ENCODE data around the gene CHIC1.

GRCh38 chrX:73562984-73563737 lies at the start of gene CHIC1:
- no peak for TF ChIP-seq EZH2 (IDR thresholded peaks at IDR 0.05; ENCODE audit: low read length, unreplicated experiment)
- TF ChIP-seq, protein P1, sequence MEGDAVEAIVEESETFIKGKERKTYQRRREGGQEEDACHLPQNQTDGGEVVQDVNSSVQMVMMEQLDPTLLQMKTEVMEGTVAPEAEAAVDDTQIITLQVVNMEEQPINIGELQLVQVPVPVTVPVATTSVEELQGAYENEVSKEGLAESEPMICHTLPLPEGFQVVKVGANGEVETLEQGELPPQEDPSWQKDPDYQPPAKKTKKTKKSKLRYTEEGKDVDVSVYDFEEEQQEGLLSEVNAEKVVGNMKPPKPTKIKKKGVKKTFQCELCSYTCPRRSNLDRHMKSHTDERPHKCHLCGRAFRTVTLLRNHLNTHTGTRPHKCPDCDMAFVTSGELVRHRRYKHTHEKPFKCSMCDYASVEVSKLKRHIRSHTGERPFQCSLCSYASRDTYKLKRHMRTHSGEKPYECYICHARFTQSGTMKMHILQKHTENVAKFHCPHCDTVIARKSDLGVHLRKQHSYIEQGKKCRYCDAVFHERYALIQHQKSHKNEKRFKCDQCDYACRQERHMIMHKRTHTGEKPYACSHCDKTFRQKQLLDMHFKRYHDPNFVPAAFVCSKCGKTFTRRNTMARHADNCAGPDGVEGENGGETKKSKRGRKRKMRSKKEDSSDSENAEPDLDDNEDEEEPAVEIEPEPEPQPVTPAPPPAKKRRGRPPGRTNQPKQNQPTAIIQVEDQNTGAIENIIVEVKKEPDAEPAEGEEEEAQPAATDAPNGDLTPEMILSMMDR (conservative IDR thresholded peaks at IDR 0.05; ENCODE audit: low read depth, low read length), result no peak
- no peak for TF ChIP-seq EZH2phosphoT487 (IDR thresholded peaks at IDR 0.05; ENCODE audit: borderline replicate concordance, low read length)

All from PC-3 (cell line).